HCT116 (cell line): ENCODE results near the gene CAMSAP3.

Experiments used
- EGR1 ChIP-seq: IDR thresholded peaks from 2 replicates; pipeline ENCODE4 v1.6.1; 2012; ENCODE audit warnings: low read depth
- ELF1 ChIP-seq: IDR thresholded peaks from 2 replicates; pipeline ENCODE4 v1.6.1; 2012; ENCODE audit warnings: low read depth, borderline replicate concordance
- EZH2 ChIP-seq: fragments of 200-600 bp; sonication (generic); IDR thresholded peaks from 2 replicates; pipeline ENCODE4 v1.6.1; 2017; ENCODE audit warnings: antibody characterized with exemption, mixed run types
- POLR2AphosphoS5 ChIP-seq: IDR thresholded peaks from 2 replicates; pipeline ENCODE4 v1.6.1; 2011; ENCODE audit warnings: mild to moderate bottlenecking, low read depth, low read length, moderate library complexity
- YY1 ChIP-seq: IDR thresholded peaks from 2 replicates; pipeline ENCODE4 v1.6.1; 2011; ENCODE audit warnings: low read length, low read depth, moderate library complexity, mild to moderate bottlenecking; ENCODE audit not compliant: insufficient replicate concordance; ENCODE audit errors: extremely low read depth
- TF ChIP-seq, protein P1 (sequence below), 3 experiments: fragments of 200-600 bp in 1 of 3; sonication (generic) in 1 of 3; IDR thresholded peaks in 2 of 3; conservative IDR thresholded peaks in 1 of 3; 2 replicates each; pipeline ENCODE4 v1.5.1; 2012 to 2017; ENCODE audit warnings: low read depth in 2 of 3, low read length in 2 of 3, antibody characterized with exemption in 1 of 3, borderline replicate concordance in 1 of 3, control low read depth in 1 of 3, mild to moderate bottlenecking in 1 of 3, mixed read lengths in 1 of 3, mixed run types in 1 of 3, moderate library complexity in 1 of 3; ENCODE audit not compliant: insufficient read depth in 1 of 3
- TF ChIP-seq, protein P2 (sequence below): IDR thresholded peaks from 2 replicates; pipeline ENCODE4 v1.6.1; 2012; ENCODE audit warnings: low read depth

DNA sequence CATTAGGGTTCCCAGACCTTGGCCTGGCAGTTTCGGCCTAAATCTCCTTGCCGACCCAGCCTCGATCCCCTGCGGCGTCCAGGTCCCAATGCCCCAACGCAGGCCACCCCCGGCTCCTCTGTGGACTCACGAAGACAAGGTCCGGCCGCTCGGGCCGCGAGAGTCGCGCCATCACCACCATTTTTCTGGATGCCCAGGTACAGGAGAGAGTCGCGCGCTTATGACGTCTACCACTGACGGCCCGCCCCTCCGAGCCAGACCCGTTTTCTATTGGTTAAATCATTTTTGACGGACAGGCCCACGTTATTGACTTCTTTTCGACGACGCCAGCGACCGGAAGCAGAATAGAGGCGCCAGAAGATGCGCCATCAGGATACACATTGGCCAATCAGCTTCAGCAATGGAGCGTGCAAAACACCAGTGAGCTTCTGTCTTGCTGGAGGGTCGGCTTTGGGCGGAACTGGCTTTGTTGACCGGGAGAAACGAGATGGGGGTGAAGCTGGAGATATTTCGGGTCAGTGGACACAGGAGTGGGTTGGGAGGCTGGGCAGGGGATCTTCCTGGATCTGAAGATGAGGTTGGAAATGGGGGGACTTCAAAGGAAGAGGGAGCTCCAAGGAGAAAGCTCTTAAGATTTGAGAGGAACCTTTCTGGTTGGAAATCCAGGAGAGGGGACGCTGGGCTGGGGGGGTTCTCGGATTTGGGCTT, 33.8 kb downstream of the CAMSAP3 start, which contains the start of the genes PET100 and XAB2:
- TF ChIP-seq, protein P1, sequence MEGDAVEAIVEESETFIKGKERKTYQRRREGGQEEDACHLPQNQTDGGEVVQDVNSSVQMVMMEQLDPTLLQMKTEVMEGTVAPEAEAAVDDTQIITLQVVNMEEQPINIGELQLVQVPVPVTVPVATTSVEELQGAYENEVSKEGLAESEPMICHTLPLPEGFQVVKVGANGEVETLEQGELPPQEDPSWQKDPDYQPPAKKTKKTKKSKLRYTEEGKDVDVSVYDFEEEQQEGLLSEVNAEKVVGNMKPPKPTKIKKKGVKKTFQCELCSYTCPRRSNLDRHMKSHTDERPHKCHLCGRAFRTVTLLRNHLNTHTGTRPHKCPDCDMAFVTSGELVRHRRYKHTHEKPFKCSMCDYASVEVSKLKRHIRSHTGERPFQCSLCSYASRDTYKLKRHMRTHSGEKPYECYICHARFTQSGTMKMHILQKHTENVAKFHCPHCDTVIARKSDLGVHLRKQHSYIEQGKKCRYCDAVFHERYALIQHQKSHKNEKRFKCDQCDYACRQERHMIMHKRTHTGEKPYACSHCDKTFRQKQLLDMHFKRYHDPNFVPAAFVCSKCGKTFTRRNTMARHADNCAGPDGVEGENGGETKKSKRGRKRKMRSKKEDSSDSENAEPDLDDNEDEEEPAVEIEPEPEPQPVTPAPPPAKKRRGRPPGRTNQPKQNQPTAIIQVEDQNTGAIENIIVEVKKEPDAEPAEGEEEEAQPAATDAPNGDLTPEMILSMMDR (IDR thresholded peaks at IDR 0.05 in 2 of 3, conservative IDR thresholded peaks at IDR 0.05 in 1 of 3; ENCODE audit: borderline replicate concordance in 1 of 3, insufficient read depth in 1 of 3, low read depth in 2 of 3, low read length in 2 of 3), result no peak
- TF ChIP-seq POLR2AphosphoS5, result peak; percentile 55
- no peak for TF ChIP-seq EZH2
- TF ChIP-seq ELF1, result no peak; the same call in 1 of the 2 replicates
- TF ChIP-seq YY1, result peak; percentile 88
- TF ChIP-seq, protein P2, sequence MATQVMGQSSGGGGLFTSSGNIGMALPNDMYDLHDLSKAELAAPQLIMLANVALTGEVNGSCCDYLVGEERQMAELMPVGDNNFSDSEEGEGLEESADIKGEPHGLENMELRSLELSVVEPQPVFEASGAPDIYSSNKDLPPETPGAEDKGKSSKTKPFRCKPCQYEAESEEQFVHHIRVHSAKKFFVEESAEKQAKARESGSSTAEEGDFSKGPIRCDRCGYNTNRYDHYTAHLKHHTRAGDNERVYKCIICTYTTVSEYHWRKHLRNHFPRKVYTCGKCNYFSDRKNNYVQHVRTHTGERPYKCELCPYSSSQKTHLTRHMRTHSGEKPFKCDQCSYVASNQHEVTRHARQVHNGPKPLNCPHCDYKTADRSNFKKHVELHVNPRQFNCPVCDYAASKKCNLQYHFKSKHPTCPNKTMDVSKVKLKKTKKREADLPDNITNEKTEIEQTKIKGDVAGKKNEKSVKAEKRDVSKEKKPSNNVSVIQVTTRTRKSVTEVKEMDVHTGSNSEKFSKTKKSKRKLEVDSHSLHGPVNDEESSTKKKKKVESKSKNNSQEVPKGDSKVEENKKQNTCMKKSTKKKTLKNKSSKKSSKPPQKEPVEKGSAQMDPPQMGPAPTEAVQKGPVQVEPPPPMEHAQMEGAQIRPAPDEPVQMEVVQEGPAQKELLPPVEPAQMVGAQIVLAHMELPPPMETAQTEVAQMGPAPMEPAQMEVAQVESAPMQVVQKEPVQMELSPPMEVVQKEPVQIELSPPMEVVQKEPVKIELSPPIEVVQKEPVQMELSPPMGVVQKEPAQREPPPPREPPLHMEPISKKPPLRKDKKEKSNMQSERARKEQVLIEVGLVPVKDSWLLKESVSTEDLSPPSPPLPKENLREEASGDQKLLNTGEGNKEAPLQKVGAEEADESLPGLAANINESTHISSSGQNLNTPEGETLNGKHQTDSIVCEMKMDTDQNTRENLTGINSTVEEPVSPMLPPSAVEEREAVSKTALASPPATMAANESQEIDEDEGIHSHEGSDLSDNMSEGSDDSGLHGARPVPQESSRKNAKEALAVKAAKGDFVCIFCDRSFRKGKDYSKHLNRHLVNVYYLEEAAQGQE, result no peak
- no peak for TF ChIP-seq EGR1
